Measurements from ENCODE around the gene OR1D5. TPM values are rescaled to one million over a fixed set of nuclear protein-coding genes. Genes with fewer than 3 reads are reported as not detected.

OR1D5 gene
- total RNA-seq, 1 experiment from 2014 or later: not detected

GRCh38 chr17:3034578-3034920 is 28.9 kb downstream of the OR1D5 start:
- DNase-seq: no peak
- H2AK5ac ChIP-seq (ENCODE audit: insufficient read length, low read length): no peak overlapping the region
- peaks cover 4 to 14% (median 5%) of the 10 kb centered on the region in 3 experiments; a peak in 6 of 7 replicates for H3K36me3 Mint-ChIP-seq (ENCODE audit: insufficient read depth in 1 of 3, low read depth in 3 of 3)
- H4K5ac ChIP-seq (ENCODE audit: insufficient read length, low read depth, low read length): no peak overlapping the region
- H3K4me2 ChIP-seq (ENCODE audit: insufficient read depth, insufficient read length, low read length): no peak overlapping the region
- TF ChIP-seq CTCF (conservative IDR thresholded peaks at IDR 0.05): no peak
- no peak overlapping the region for H3K14ac ChIP-seq (ENCODE audit: insufficient read depth, low read length)
- H3K4me1 ChIP-seq (ENCODE audit: insufficient read depth, low read length): no peaks in the 10 kb centered on the region
- H3K27me3 Mint-ChIP-seq (ENCODE audit: low read depth): no peaks in the 10 kb centered on the region
- H3K27ac ChIP-seq (ENCODE audit: insufficient read length, low read depth, low read length): no peak overlapping the region
- H2BK15ac ChIP-seq (ENCODE audit: low read depth, low read length): no peak overlapping the region
- no peak overlapping the region for H3K56ac ChIP-seq (ENCODE audit: insufficient read length, low read depth, low read length)
- H2BK12ac ChIP-seq (ENCODE audit: insufficient read length, low read depth, low read length): no peak overlapping the region
- H3K9ac ChIP-seq (ENCODE audit: extremely low read depth, insufficient read length, low read length): no peak overlapping the region
- H3K23me2 ChIP-seq (ENCODE audit: insufficient read length, low read depth, low read length, poor library complexity, severe bottlenecking): no peaks in the 10 kb centered on the region
- H3K9me3 Mint-ChIP-seq: no peaks in the 10 kb centered on the region
- no peaks in the 10 kb centered on the region for H4K20me1 ChIP-seq (ENCODE audit: control insufficient read depth, insufficient read depth, insufficient read length)
- no peak overlapping the region for H2BK5ac ChIP-seq (ENCODE audit: insufficient read length, low read length)
- no peak overlapping the region for H4K91ac ChIP-seq (ENCODE audit: insufficient read length, low read depth, low read length)
- H3K4me1 Mint-ChIP-seq: no peaks in the 10 kb centered on the region
- H4K8ac ChIP-seq (replicated peaks; ENCODE audit: insufficient read length, low read depth, low read length): no peak overlapping the region
- WGBS (ENCODE audit: extremely low coverage, insufficient read length, low lambda C conversion rate): no CpG with 5 or more reads among the region's 9 CpGs
- no peak overlapping the region for H3T11ph ChIP-seq (ENCODE audit: low read length)
- no peak overlapping the region for H2AFZ ChIP-seq (ENCODE audit: low read length)
- no peak overlapping the region for H2BK120ac ChIP-seq (ENCODE audit: low read depth, low read length, poor library complexity, severe bottlenecking)
- no peak overlapping the region for H3K18ac ChIP-seq (ENCODE audit: insufficient read length, low read depth, low read length)
- no peak overlapping the region for H3K23ac ChIP-seq (ENCODE audit: insufficient read length, low read depth, low read length)
- H3K27me3 ChIP-seq (ENCODE audit: insufficient read depth, low read length): no peaks in the 10 kb centered on the region
- H3K4ac ChIP-seq (ENCODE audit: low read depth, low read length): no peak overlapping the region
- no peaks in the 10 kb centered on the region for H3K79me2 ChIP-seq (ENCODE audit: insufficient read depth, low read length)
- no peaks in the 10 kb centered on the region for H3K79me1 ChIP-seq (ENCODE audit: insufficient read depth, low read depth, low read length, poor library complexity, severe bottlenecking)
- no peak overlapping the region for H3K27ac Mint-ChIP-seq
- H3K9me3 ChIP-seq (ENCODE audit: control insufficient read depth, low read depth, low read length): no peaks in the 10 kb centered on the region
- no peak overlapping the region for H2BK20ac ChIP-seq (ENCODE audit: low read depth, low read length, poor library complexity, severe bottlenecking)
- no peak overlapping the region for H3K4me3 Mint-ChIP-seq

Data from H9 (cell line).